Brain microvascular endothelial cell (primary cell): ENCODE measurements around the gene SRMS.

Experiments used
- DNase-seq: peaks from one replicate; pipeline ENCODE4 v3.0.0-alpha.2; 2020
- H3K27ac ChIP-seq: fragments of 250-450 bp; sonication (Bioruptor Pico); 2 replicates; pipeline ENCODE4 v1.5.1; 2020; ENCODE audit warnings: mild to moderate bottlenecking, moderate library complexity
- H3K27me3 ChIP-seq: fragments of 250-450 bp; sonication (Bioruptor Pico); replicated peaks from 2 replicates; pipeline ENCODE4 v1.5.1; 2020; ENCODE audit warnings: mild to moderate bottlenecking
- H3K36me3 ChIP-seq: fragments of 250-450 bp; sonication (Bioruptor Pico); replicated peaks from 2 replicates; pipeline ENCODE4 v1.5.1; 2020; ENCODE audit warnings: mild to moderate bottlenecking
- H3K4me3 ChIP-seq: 2 replicates; pipeline ENCODE4 v1.5.1; 2011; ENCODE audit warnings: low read depth, mild to moderate bottlenecking, control low read depth, low read length, moderate library complexity
- in situ Hi-C: cut with HindIII; loops from 2 replicates; pipeline ENCODE4 v1.10.0; 2017; ENCODE audit warnings: low sequenced_read_pairs, low pct_ligation_motif_present
- TF ChIP-seq, protein P1 (sequence below): IDR thresholded peaks from 2 replicates; pipeline ENCODE4 v1.5.1; 2011; ENCODE audit warnings: low read depth, mild to moderate bottlenecking, moderate library complexity, low read length, control low read depth, inconsistent platforms; ENCODE audit errors: missing control alignments

Gene SRMS

DNA sequence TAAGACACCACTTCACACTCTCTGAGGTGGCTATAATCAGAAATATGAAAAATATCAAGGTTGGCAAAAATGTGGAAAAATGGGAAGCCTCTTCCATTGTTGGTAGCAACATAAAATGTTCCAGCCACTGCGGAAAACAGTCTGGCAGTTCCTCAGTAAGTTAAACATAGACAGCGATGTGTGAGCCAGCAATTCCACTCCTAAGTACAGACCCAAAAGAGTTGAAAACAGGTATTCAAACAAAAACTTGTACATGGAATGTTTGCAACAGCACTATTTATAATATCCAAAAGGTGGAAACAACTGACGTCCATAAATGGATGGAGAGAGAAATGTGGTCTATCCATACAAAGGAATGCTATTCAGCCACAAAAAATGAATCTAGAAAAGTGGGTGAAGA, 34.3 kb downstream of the SRMS start:
- Histone ChIP-seq H3K27me3 (no peaks in the 10 kb centered on the region), H3K27ac (no peak overlapping the region), H3K4me3 (no peak overlapping the region), H3K36me3 (no peaks in the 10 kb centered on the region)
- TF ChIP-seq, protein P1, sequence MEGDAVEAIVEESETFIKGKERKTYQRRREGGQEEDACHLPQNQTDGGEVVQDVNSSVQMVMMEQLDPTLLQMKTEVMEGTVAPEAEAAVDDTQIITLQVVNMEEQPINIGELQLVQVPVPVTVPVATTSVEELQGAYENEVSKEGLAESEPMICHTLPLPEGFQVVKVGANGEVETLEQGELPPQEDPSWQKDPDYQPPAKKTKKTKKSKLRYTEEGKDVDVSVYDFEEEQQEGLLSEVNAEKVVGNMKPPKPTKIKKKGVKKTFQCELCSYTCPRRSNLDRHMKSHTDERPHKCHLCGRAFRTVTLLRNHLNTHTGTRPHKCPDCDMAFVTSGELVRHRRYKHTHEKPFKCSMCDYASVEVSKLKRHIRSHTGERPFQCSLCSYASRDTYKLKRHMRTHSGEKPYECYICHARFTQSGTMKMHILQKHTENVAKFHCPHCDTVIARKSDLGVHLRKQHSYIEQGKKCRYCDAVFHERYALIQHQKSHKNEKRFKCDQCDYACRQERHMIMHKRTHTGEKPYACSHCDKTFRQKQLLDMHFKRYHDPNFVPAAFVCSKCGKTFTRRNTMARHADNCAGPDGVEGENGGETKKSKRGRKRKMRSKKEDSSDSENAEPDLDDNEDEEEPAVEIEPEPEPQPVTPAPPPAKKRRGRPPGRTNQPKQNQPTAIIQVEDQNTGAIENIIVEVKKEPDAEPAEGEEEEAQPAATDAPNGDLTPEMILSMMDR = no peak
- in situ Hi-C loops = no loop called here
- DNase-seq = no peak

DNA sequence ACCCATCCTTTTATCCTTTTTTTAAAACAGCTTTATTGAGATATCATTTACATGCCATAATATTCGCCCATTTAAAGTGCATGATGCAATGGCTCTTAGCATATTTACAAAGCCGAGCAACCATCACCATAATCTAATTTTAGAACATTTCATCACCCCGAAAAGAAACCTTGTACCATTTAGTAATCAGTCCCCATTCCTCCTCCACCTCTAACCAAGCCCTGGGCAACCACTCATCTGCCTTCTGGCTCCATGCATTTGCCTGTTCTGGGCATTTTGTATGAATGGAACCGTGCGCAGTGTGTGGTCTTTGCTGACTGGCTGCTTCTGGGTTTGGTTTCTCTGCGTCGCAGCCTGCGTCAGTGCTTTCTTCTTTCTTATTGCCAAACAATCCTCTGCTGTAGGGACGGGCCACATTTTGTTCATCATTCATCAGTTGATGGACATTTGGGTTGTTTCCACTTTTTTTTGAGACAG, 38.4 kb downstream of the SRMS start:
- no peaks in the 10 kb centered on the region for H3K36me3 ChIP-seq
- DNase-seq = no peak
- TF ChIP-seq, protein P1 = no peak
- in situ Hi-C loops = no loop called here
- no peak overlapping the region for H3K27ac ChIP-seq
- H3K27me3 ChIP-seq = no peaks in the 10 kb centered on the region
- no peak overlapping the region for H3K4me3 ChIP-seq

GRCh38 chr20:63508072-63508768, 39.3 kb downstream of the SRMS start:
- H3K4me3 ChIP-seq = no peak overlapping the region
- TF ChIP-seq, protein P1 = no peak
- in situ Hi-C loops = no loop called here
- H3K27me3 ChIP-seq = peaks cover 2% of the 10 kb centered on the region
- no peak for DNase-seq
- H3K36me3 ChIP-seq = no peaks in the 10 kb centered on the region
- no peak overlapping the region for H3K27ac ChIP-seq

DNA sequence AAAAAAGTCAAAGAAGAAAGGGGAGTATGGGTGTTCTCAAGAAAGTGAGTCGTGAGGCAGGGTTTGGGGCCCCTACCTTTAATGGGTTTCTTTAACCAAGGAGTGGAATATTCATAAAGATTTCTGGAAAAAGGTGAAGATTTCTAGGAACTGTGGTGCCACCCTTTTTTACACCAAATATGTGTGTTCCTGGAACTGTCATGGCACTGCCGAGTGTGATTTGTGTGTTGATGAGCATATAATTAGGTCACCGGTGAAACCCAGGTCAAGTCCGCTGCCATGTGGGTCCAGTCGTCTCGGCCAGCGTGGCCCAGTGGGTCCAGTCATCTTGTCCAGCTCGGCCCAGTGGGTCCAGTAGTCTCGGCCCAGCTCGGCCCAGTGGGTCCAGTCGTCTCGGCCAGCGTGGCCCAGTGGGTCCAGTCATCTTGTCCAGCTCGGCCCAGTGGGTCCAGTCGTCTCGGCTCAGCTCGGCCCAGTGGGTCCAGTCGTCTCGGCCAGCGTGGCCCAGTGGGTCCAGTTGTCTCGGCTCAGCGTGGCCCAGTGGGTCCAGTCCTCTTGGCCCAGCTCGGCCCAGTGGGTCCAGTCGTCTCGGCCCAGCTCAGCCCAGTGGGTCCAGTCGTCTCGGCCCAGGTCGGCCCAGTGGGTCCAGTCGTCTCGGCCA, 40.3 kb downstream of the SRMS start:
- Histone ChIP-seq H3K27me3 (peaks cover 5% of the 10 kb centered on the region), H3K27ac (no peak overlapping the region), H3K36me3 (no peaks in the 10 kb centered on the region), H3K4me3 (no peak overlapping the region)
- no peak for DNase-seq
- TF ChIP-seq, protein P1 = no peak
- in situ Hi-C loops = no loop called here

GRCh38 chr20:63505723-63506122, 41.8 kb downstream of the SRMS start:
- TF ChIP-seq, protein P1 = no peak
- no peak for DNase-seq
- Histone ChIP-seq H3K27ac (no peak overlapping the region), H3K4me3 (no peak overlapping the region), H3K27me3 (peaks cover 6% of the 10 kb centered on the region), H3K36me3 (no peaks in the 10 kb centered on the region)
- in situ Hi-C loops = no loop called here
